GM10266 (cell line): ENCODE measurements around the gene MEI4.

Source experiments
- DNase-seq: peaks from one replicate; pipeline ENCODE4 v3.0.0; 2012; ENCODE audit errors: extremely low spot score
- TF ChIP-seq, protein P1 (sequence below): IDR thresholded peaks from 2 replicates; pipeline ENCODE4 v1.5.1; 2012; ENCODE audit warnings: mild to moderate bottlenecking, low read depth; ENCODE audit not compliant: control insufficient read depth, insufficient read depth; ENCODE audit errors: missing control alignments

Gene MEI4

DNA sequence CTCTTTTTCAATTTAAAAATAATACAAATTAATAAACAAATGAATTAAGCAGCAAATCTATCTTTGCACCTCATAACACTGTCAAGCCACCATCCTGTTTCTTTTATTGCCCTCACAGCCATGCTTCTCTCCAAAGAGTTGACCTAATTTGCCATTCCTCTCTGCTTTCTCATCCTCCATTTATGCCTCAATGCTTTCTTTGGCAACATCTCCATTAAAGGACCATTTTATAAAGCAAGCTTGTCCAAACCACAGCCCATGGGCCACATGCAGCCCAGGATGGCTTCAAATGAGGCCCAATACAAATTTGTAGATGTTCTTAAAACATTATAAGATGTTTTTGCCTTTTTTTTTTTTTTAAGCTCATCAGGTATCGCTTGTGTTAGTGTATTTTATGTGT is 26.4 kb upstream of the MEI4 start:
- TF ChIP-seq, protein P1, sequence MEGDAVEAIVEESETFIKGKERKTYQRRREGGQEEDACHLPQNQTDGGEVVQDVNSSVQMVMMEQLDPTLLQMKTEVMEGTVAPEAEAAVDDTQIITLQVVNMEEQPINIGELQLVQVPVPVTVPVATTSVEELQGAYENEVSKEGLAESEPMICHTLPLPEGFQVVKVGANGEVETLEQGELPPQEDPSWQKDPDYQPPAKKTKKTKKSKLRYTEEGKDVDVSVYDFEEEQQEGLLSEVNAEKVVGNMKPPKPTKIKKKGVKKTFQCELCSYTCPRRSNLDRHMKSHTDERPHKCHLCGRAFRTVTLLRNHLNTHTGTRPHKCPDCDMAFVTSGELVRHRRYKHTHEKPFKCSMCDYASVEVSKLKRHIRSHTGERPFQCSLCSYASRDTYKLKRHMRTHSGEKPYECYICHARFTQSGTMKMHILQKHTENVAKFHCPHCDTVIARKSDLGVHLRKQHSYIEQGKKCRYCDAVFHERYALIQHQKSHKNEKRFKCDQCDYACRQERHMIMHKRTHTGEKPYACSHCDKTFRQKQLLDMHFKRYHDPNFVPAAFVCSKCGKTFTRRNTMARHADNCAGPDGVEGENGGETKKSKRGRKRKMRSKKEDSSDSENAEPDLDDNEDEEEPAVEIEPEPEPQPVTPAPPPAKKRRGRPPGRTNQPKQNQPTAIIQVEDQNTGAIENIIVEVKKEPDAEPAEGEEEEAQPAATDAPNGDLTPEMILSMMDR: no peak
- no peak for DNase-seq

DNA sequence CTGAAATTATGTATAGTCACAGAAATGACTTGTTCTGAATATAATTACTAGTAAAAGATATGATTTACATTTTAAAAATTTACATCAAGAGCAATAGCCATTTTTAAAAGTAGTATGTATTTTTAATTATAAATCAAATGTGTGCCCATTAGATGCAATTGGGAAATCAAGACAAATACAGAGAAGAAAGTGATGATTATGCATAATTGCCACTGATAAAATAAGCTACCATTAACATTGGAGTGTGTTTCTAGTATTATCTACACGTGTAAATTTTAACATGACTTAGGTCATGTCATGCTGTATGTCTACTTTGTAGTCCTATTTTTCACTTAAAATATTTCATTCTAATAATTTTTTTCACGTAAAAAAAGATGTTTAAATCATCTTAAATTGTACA is 22.8 kb upstream of the MEI4 start:
- TF ChIP-seq, protein P1: no peak

DNA sequence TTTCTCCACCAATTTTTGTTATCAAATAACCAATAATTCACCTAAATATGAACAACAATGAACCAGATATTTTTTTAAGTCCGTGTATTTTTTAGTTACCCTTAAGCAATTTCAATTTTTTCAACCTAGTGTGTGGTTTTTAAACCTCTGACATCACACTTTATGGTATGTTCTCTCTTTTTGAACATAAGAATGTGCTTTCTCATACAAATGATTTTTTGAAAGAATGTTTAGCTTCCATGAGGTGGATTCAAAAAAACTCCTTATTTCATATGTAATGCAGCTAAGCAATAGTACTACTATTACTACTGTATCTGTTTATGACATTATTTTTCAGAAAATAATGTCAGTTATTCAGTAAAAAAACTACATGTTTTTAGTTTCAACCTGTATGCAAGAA is 19.4 kb upstream of the MEI4 start:
- DNase-seq: no peak
- TF ChIP-seq, protein P1: no peak

More for the DNA sequence above, 22.8 kb upstream of the MEI4 start:
- no peak for DNase-seq

DNA sequence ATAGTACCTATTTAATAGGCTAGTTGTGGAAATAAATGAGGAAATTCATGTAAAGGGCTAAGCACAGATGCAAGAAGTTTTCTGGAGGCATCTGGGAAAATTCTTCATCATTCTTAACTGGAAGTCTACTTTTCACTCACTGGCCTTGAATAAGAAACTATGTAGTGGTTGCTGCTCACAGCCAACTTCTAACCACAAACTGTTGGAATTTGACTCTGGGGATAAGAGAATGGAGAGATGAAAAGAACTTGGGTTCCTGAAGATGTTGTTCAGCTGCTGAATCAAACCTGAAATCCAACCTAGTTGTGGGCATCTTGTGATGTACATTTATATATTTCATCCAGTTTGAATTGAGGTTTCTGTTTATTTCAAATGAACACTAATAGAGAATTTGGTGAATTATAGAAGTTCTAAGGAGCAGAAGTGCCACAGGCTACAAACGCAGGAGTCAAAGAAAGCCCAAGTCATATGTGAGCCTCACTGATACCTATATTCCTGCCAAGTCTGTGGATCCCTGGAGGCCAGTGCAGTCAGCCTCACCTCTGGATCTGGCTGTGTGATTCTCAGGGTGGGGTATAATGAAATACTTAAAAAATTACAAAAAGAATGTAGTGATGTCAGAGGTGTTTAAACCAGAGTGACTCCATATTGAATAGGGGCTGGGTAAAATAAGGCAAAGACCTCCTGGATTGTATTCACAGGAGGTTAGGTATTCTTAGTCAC is 18.7 kb upstream of the MEI4 start:
- no peak for DNase-seq
- TF ChIP-seq, protein P1: no peak

DNA sequence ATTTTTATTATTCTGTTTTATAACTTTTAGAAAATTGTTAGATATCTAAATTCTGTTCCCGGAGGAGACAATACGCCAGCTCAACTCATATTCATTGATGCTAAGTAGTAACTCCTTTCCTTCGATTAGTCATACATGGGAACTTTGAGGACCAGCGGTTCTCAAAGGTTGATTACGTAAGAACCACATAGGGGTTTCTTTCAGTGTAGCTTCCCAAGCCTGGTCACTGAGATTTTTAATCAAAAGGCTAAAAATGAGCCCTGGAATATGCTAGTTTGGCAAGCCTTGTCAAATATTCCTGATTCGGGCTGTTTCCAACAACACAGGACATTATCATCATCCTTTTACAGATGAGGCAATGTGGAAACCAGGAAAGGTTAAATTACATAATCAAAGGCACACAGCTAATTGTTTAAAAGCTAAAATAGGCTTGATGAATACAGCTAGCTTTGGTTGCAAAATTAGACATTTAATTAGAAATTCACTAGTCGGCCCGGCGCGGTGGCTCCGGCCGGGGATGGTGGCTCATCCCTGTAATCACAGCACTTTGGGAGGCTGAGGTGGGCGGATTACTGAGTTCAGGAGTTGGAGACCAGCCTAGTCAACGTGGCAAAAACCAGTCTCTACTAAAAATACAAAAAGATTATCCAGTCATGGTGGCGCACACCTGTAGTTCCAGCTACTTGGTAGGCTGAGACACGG is 14.6 kb upstream of the MEI4 start:
- TF ChIP-seq, protein P1: no peak
- DNase-seq: no peak

DNA sequence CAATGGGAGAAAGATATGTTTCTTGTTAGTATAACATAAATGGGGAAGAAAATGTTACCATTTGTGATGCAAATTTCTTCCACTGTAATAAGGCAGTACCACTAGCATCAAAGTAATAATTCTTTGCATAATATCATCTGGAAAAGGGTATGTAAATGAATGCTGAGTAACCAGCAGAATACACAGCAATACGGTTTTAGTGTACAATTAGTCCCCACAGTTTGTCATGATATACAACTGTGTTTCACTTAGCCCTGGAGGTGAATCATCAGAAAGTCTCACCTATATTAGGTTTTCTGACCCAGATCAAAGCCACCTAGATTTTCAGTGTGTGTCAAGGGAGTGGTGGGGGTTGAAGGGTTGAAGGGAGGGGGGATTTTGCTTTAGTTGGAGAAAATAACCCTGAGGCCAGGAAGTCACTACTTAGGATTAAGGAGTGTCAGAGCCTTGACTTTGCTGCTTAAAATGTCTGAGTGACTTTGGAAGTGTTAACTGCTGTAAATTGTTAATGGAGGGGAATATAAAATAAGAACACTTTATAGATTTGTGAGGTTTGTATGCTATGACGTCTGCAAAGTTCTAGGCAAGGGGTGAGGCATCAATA is 8.6 kb upstream of the MEI4 start:
- TF ChIP-seq, protein P1: no peak

More for the DNA sequence above, 8.6 kb upstream of the MEI4 start:
- DNase-seq: no peak
